KBM-7 (cell line): ENCODE data around the gene CCNQ.

ENCODE experiments used
- DNase-seq: peaks from one replicate; pipeline ENCODE4 v3.0.0-alpha.2; 2015
- in situ Hi-C: fragments of 300-500 bp; cut with MboI; formaldehyde crosslinking; loops from 2 replicates; pipeline ENCODE4 v1.14.3; 2020; ENCODE audit warnings: low sequenced_read_pairs, low pct_unique_long_range_greater_than_20kb, mixed read lengths

The CCNQ gene

DNA sequence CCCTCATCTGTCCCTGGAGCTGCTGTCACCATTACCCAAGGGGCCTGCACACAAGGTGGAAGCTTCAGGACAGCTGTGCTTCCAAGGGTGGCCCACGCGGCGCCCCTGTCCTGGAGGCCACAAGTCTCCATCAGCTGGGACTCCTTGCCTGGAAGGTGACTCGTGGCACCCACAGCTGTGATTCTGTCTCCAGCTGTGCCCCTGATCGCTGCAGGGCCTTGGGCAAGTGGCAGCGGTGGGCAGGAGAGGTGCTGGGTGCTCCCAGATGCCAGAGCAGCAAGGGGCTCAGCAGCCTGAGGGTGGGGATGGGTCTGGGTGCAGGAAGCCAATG is 39.1 kb upstream of the CCNQ start:
- DNase-seq = no peak
- in situ Hi-C loops = no loop called here

DNA sequence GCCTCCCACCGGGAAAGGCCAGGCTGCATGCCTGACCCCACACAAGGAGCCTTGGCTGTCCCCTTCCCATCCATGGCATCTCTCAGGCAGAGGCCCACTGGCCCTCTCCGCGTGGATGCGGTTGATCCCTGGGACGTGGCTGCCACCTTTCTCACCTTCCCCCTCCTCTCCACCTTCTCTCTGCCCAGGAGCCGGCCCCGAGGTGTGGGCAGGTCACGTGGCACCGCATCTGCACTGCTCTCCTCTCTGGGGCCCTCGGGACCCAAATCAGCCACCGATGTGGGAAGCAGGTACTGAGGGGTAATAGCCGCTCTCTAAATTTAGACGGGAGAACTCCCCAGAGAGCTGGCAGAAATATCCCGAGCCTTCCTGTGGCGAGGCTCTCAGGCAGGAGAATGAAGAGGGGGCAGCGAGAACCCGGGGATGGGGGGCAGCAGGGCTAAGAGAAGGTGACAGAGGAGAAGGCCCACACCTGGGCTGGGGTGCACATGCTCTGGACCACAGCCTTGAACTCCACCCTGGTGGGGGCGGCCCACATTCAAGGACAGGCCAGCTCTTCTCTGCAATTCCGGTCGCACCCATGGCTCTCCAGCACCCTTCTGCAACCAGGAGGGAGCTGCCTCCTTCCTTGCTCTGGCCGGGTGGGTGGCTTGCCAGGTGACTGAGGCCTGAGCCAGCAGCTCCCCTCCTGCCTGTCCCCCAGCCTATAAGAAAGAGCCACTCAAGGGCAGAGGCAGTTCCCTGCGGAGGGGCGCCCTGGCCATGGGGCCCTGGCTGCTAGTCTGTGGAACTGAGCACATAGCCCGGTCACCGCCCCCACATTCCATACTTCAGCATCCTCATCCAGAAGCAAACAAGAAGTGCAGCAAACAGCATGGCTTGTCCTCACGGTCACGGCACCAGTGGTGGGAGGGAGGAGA is 38.4 kb upstream of the CCNQ start:
- in situ Hi-C loops = no loop called here
- no peak for DNase-seq

- in situ Hi-C loops = no loop called here
- DNase-seq = no peak
Measured at GRCh38 chrX:153636716-153637115, 37.8 kb upstream of the CCNQ start.

GRCh38 chrX:153635788-153636668 is 37.1 kb upstream of the CCNQ start:
- peak; percentile 81 for DNase-seq
- in situ Hi-C loops = no loop called here

GRCh38 chrX:153635388-153635787 is 36.4 kb upstream of the CCNQ start:
- in situ Hi-C loops = no loop called here
- no peak for DNase-seq

- in situ Hi-C loops = no loop called here
- DNase-seq = no peak
Measured at GRCh38 chrX:153634832-153635231, 35.9 kb upstream of the CCNQ start.

- in situ Hi-C loops = no loop called here
- DNase-seq = no peak
Measured at GRCh38 chrX:153634236-153634635, 35.3 kb upstream of the CCNQ start.

DNA sequence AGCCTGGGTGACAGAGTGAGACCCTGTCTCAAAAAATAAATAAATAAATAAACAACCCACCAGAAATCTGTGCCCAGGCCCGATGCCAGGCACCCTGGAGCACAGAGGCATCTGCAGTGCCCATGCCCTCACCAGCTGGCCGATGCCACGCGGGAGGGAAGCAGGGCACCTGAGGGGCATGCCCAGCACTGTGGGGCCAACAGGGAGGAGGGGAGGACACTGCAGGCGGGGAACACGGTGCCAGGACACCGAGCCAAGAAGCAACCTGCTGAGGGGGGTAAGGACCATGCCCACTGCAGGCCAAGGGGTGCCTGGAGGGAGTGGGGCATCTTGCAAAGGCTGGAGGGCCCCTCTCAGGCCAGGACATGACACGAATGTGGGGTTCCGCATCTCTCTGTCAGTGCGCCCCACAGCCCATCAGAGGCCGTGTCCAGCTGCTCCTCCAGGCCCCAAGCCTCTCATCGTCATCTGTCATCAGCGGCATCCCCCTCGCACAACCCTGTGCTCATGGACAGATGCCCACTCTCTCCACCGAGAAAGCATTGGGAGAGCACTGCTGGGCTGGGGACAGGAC is 34.8 kb upstream of the CCNQ start:
- no peak for DNase-seq
- in situ Hi-C loops = no loop called here

DNA sequence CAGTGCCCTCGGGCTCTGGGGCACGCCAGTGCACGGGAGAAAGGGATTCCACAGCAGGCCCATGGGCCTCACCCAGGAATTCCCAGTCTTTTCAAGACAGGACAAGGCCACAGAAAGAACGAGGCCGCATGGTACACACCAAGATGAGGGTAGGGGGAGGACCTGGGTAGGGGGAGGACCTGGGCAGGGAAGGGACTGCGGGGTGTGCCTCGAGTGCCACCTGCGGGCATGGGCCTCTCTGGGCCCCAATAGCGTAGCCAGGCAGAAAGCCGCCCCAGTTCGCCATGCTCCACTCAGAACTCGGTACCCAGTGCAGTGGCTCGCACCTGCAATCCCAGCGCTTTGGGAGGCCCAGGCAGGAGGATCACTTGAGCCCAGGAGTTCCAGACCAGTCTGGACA is 34.1 kb upstream of the CCNQ start:
- in situ Hi-C loops = no loop called here
- DNase-seq = no peak

DNA sequence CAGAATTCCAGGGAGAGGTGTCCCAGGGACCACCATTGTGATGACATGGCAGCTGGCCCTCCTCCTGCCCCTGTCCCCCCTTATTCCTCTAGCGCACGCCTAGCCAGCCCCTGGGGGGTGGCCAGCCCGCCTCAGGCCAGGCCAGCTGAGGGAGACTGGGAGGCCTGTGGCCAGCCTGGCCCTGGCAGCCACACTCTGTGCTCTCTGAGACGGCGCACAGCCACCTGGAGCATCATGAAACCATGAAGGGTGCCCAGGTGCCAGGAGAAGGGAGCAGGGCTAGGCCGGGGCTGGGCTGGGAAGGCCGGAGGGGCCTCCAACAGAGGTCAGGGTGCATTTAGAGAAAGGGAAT is 33.6 kb upstream of the CCNQ start:
- in situ Hi-C loops = no loop called here

DNA sequence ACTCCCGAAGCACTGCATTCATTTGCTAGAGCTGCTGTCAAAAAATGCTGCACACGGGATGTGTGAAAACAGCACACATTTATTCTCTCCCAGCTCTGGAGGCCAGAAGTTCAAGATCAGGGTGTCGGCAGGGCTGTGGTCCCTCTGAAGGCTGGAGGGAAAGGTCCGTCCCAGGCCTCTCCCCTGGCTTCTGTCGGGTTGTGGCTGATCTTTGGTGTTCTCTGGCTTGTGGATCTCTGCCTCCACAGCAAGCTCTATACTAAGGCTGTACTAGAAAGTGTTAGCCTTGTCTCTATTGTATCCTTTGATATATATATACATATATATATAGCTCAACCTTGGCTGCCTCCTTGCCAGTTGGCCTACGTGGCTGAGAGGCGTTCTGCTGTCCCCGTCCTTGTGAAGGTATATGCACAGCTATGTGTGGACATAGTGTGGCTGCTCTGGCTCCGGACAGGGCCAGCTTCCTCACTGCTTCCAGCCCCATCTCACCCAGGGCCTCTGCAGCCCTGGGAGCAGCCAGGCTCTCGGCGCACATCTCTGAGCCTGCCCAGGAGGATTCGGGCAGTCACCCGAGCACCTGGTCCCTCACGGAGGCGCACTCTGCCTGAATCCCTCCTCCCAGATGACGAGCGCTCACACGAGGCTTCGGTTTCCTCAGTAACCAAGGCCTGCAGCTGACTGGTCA is 33.1 kb upstream of the CCNQ start:
- in situ Hi-C loops = no loop called here
- DNase-seq = no peak

More for the DNA sequence above, 33.6 kb upstream of the CCNQ start:
- DNase-seq = no peak

GRCh38 chrX:153631346-153631745 is 32.4 kb upstream of the CCNQ start:
- no peak for DNase-seq
- in situ Hi-C loops = no loop called here

DNA sequence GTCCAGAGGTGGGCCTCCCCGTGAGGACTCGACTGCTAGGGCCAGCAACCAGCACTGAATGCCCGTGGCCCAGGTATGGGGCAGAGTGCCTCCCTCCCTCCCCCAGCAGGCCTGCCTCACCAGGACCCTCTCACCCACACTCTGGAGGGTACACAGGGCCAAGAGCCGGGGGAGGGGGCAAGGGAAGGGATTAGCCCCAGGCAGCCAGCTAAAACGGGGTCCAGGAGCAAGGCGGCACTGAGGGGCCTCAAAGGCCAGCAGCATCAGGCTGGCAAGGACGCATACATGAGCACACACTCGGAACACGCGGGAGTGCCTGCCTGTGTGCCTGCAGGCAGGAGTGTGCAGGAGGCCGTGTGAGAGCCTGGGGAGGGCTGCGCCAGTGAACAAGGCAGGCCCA is 29.7 kb upstream of the CCNQ start:
- in situ Hi-C loops = no loop called here

GRCh38 chrX:153628129-153628528 is 29.2 kb upstream of the CCNQ start:
- in situ Hi-C loops = no loop called here

More for the DNA sequence above, 29.7 kb upstream of the CCNQ start:
- DNase-seq = no peak

GRCh38 chrX:153627675-153628111 is 28.8 kb upstream of the CCNQ start:
- DNase-seq = no peak
- in situ Hi-C loops = no loop called here

More at GRCh38 chrX:153628129-153628528, 29.2 kb upstream of the CCNQ start:
- DNase-seq = no peak

- in situ Hi-C loops = no loop called here
- no peak for DNase-seq
Measured at GRCh38 chrX:153626863-153627674, 28.1 kb upstream of the CCNQ start.

DNA sequence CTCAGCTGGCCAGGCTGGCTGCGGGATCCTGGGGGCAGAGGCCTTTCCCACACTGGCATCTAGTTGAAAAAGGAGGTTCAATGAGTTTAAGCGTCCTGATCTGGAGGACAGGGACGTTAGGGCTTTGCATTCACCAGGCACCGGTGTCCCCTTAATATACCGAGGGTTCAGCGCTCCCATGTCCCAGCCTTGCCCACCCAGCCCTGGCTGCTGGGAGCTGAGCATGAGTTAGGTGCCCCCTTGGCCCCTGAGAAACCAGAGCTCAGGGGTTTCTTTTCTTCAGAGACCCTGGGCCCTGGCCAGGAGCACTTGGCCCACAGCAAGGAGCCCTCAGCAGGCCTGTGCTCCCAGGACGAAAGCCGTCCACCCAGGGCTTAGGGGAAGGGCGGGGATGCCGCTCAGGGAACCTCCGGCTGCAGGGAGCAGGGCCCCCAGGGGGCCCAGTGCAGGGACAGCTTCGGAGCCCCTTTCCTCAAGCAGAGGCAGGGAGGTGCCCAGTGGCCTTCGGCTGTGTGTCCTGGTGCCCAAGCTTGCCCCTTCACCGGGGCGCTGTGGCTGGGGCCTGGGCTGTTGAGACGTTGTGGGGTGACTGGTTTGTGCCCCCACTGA is 27.2 kb upstream of the CCNQ start:
- no peak for DNase-seq
- in situ Hi-C loops = no loop called here
